Measurements from ENCODE around the gene CLDN14. TPM values are rescaled to one million over a fixed set of nuclear protein-coding genes. Genes with fewer than 3 reads are reported as not detected.

Gene CLDN14
- polyA plus RNA-seq, 3 donors: not detected

GRCh38 chr21:36456729-36457414, 23.1 kb downstream of the CLDN14 start:
- Histone ChIP-seq H3K4me3 (replicated peaks in 1 of 3; ENCODE audit: low read depth in 2 of 3, low read length in 3 of 3) (no peak overlapping the region), H3K36me3 (replicated peaks in 1 of 2; ENCODE audit: control insufficient read depth in 1 of 2, insufficient read depth in 2 of 2, low read length in 2 of 2) (no peaks in the 10 kb centered on the region), H3K27ac (ENCODE audit: low read depth in 1 of 2, low read length in 2 of 2) (no peak overlapping the region), H3K9ac (ENCODE audit: insufficient read depth, low read length, poor library complexity, severe bottlenecking) (no peak overlapping the region), H3K79me2 (ENCODE audit: insufficient read depth, low read length) (no peaks in the 10 kb centered on the region), H4K20me1 (ENCODE audit: insufficient read depth, low read length) (no peaks in the 10 kb centered on the region), H3K4me2 (replicated peaks; ENCODE audit: extremely low read depth, low read length, poor library complexity, severe bottlenecking) (no peak overlapping the region), H3K4me1 (ENCODE audit: control insufficient read depth in 1 of 2, insufficient read depth in 2 of 2, low read length in 2 of 2) (no peaks in the 10 kb centered on the region), H3K9me3 (replicated peaks in 1 of 2; ENCODE audit: control insufficient read depth in 1 of 2, insufficient read depth in 1 of 2, low read length in 2 of 2) (no peaks in the 10 kb centered on the region), H3K27me3 (ENCODE audit: control insufficient read depth in 2 of 2, insufficient read depth in 2 of 2, low read length in 2 of 2) (no peaks in the 10 kb centered on the region), H2AFZ (ENCODE audit: insufficient read depth, low read depth, low read length, poor library complexity, severe bottlenecking) (no peak overlapping the region)
- Mint-ChIP-seq H3K36me3 (no peaks in the 10 kb centered on the region), H3K9me3 (peaks cover 0 to 2% (median 0%) of the 10 kb centered on the region in 7 donors), H3K27ac (no peak overlapping the region), H3K27me3 (ENCODE audit: low read depth in 3 of 3) (peaks cover 0 to 5% (median 4%) of the 10 kb centered on the region in 3 donors), H3K4me3 (no peak overlapping the region), H3K4me1 (peaks cover 6% of the 10 kb centered on the region)
- peak in 2 of 3 donors; percentile 10 to 33 for DNase-seq
- intact Hi-C loops (cut with micrococcal nuclease): loop anchor here in 1 of 2 donors (5.0 kb wide), 1 partner anchor 35 kb away; no protein-coding TSS in a partner anchor
- WGBS (ENCODE audit: insufficient coverage): 29% methylated on average over 4 of the region's 7 CpGs
- no peak for TF ChIP-seq CTCF (IDR thresholded peaks at IDR 0.05)

GRCh38 chr21:36454706-36455105, 25.2 kb downstream of the CLDN14 start:
- Histone ChIP-seq H3K4me3 (replicated peaks in 1 of 3; ENCODE audit: low read depth in 2 of 3, low read length in 3 of 3) (no peak overlapping the region), H3K27ac (ENCODE audit: low read depth in 1 of 2, low read length in 2 of 2) (no peak overlapping the region), H4K20me1 (ENCODE audit: insufficient read depth, low read length) (no peaks in the 10 kb centered on the region), H3K4me1 (ENCODE audit: control insufficient read depth in 1 of 2, insufficient read depth in 2 of 2, low read length in 2 of 2) (no peaks in the 10 kb centered on the region), H3K27me3 (ENCODE audit: control insufficient read depth in 2 of 2, insufficient read depth in 2 of 2, low read length in 2 of 2) (no peaks in the 10 kb centered on the region), H3K79me2 (ENCODE audit: insufficient read depth, low read length) (no peaks in the 10 kb centered on the region), H2AFZ (ENCODE audit: insufficient read depth, low read depth, low read length, poor library complexity, severe bottlenecking) (no peak overlapping the region), H3K36me3 (replicated peaks in 1 of 2; ENCODE audit: control insufficient read depth in 1 of 2, insufficient read depth in 2 of 2, low read length in 2 of 2) (no peaks in the 10 kb centered on the region), H3K9ac (ENCODE audit: insufficient read depth, low read length, poor library complexity, severe bottlenecking) (no peak overlapping the region), H3K4me2 (replicated peaks; ENCODE audit: extremely low read depth, low read length, poor library complexity, severe bottlenecking) (no peak overlapping the region), H3K9me3 (replicated peaks in 1 of 2; ENCODE audit: control insufficient read depth in 1 of 2, insufficient read depth in 1 of 2, low read length in 2 of 2) (no peaks in the 10 kb centered on the region)
- no peaks in the 10 kb centered on the region for H3K36me3 Mint-ChIP-seq
- no CpG with 5 or more reads among the region's 4 CpGs for WGBS (ENCODE audit: insufficient coverage)
- no peak for TF ChIP-seq CTCF (IDR thresholded peaks at IDR 0.05)
- intact Hi-C loops (cut with micrococcal nuclease): loop anchor here in 1 of 2 donors (5.0 kb wide), 1 partner anchor 32 kb away; no protein-coding TSS in a partner anchor
- no peak for DNase-seq
- peaks cover 0 to 2% (median 0%) of the 10 kb centered on the region in 7 donors for H3K9me3 Mint-ChIP-seq
- H3K27me3 Mint-ChIP-seq (ENCODE audit: low read depth in 3 of 3): peaks cover 0 to 7% (median 1%) of the 10 kb centered on the region in 3 donors
- no peak overlapping the region for H3K4me3 Mint-ChIP-seq
- H3K4me1 Mint-ChIP-seq: peaks cover 6% of the 10 kb centered on the region
- H3K27ac Mint-ChIP-seq: no peak overlapping the region
